GM12878 (cell line): Measurements from ENCODE around the gene PALLD. TPM values are rescaled to one million over a fixed set of nuclear protein-coding genes. Genes with fewer than 3 reads are reported as not detected.
A peak's percentile ranks its signal among the peaks of the same experiment; 100 is the strongest.

Experiments used
- BRCA1 ChIP-seq: IDR thresholded peaks from 2 replicates; pipeline ENCODE4 v1.6.1; 2011; ENCODE audit warnings: low read depth, low read length, improper control_type of control experiment
- CEBPB ChIP-seq, 2 experiments: fragments of 150-350 bp in 1 of 2; IDR thresholded peaks; 2 replicates each; pipeline ENCODE4 v1.6.1; 2012 to 2014; ENCODE audit warnings: low read depth in 2 of 2, low read length in 2 of 2, borderline replicate concordance in 1 of 2, inconsistent platforms in 1 of 2
- CHD1 ChIP-seq: IDR thresholded peaks from 2 replicates; pipeline ENCODE4 v1.6.1; 2012; ENCODE audit warnings: low read depth, low read length, improper control_type of control experiment
- EZH2 ChIP-seq: IDR thresholded peaks from 2 replicates; pipeline ENCODE4 v1.6.1; 2012; ENCODE audit warnings: low read depth, mild to moderate bottlenecking, control low read depth, inconsistent platforms, low read length, borderline replicate concordance; ENCODE audit not compliant: control insufficient read depth
- HCFC1 ChIP-seq: fragments of 150-350 bp; IDR thresholded peaks from 2 replicates; pipeline ENCODE4 v1.6.1; 2014; ENCODE audit warnings: low read length
- IKZF1 ChIP-seq: fragments of 450-650 bp; conservative IDR thresholded peaks from 2 replicates; pipeline ENCODE4 v1.6.1; 2017; ENCODE audit warnings: antibody characterized with exemption, mild to moderate bottlenecking
- JUND ChIP-seq: IDR thresholded peaks from 2 replicates; pipeline ENCODE4 v1.6.1; 2012; ENCODE audit warnings: low read depth, mild to moderate bottlenecking, low read length, improper control_type of control experiment, moderate library complexity
- NFYA ChIP-seq: IDR thresholded peaks from 2 replicates; pipeline ENCODE4 v1.6.1; 2011; ENCODE audit warnings: low read depth, mild to moderate bottlenecking, low read length, improper control_type of control experiment, borderline replicate concordance
- NR2F1 ChIP-seq: fragments of 450-650 bp; conservative IDR thresholded peaks from 2 replicates; pipeline ENCODE4 v1.6.1; 2017; ENCODE audit warnings: mild to moderate bottlenecking
- POLR2A ChIP-seq: IDR thresholded peaks from 2 replicates; pipeline ENCODE4 v1.6.1; 2011; ENCODE audit warnings: low read depth, mild to moderate bottlenecking, low read length
- POLR2AphosphoS2 ChIP-seq: IDR thresholded peaks from 2 replicates; pipeline ENCODE4 v1.6.1; 2011; ENCODE audit warnings: low read depth, mild to moderate bottlenecking, low read length, improper control_type of control experiment, moderate library complexity
- RAD21 ChIP-seq: IDR thresholded peaks from 2 replicates; pipeline ENCODE4 v1.6.1; 2011; ENCODE audit warnings: mild to moderate bottlenecking, low read depth, low read length, moderate library complexity; ENCODE audit not compliant: insufficient read depth
- SIN3A ChIP-seq: IDR thresholded peaks from 2 replicates; pipeline ENCODE4 v1.6.1; 2012; ENCODE audit warnings: low read depth, low read length, improper control_type of control experiment
- STAT3 ChIP-seq: IDR thresholded peaks from 2 replicates; pipeline ENCODE4 v1.6.1; 2011; ENCODE audit warnings: low read depth, low read length, improper control_type of control experiment
- YBX1 ChIP-seq: fragments of 450-650 bp; IDR thresholded peaks from 2 replicates; pipeline ENCODE4 v1.6.1; 2016; ENCODE audit warnings: antibody characterized with exemption
- ZNF217 ChIP-seq: fragments of 450-650 bp; IDR thresholded peaks from 2 replicates; pipeline ENCODE4 v1.6.1; 2017; ENCODE audit warnings: antibody characterized with exemption, mild to moderate bottlenecking
- ZSCAN29 ChIP-seq: fragments of 450-650 bp; IDR thresholded peaks from 2 replicates; pipeline ENCODE4 v1.6.1; 2017; ENCODE audit warnings: mild to moderate bottlenecking, moderate library complexity
- polyA plus RNA-seq, 11 experiments: library from polyadenylated mRNA; depleted of rRNA in 4 of 11; unstranded in 6 of 11; stranded (reverse) in 5 of 11; fragments of >200 nt; fragmentation: Nextera tagmentation in 4 of 11; fragmentation: Illumina TruSeq in 1 of 11; extraction: Ambion mirVana in 4 of 11; extraction: Trizol in 1 of 11; gene quantifications; 1 replicate in 1 of 11; 2 replicates in 10 of 11; pipeline versions ENCODE4 v1.2.1 to v1.2.3, GENCODE V29; 2011 to 2016; ENCODE audit warnings: inconsistent platforms in 2 of 11, missing spikeins in 2 of 11, low read depth in 1 of 11
- total RNA-seq, 4 experiments: library from RNA; depleted of rRNA in 3 of 4; stranded (reverse); fragments of >200 nt in 3 of 4; fragmentation: Illumina TruSeq in 1 of 4; extraction: Trizol in 1 of 4; gene quantifications; 2 replicates each; pipeline versions ENCODE4 v1.2.1 to v1.2.3, GENCODE V29; 2013 to 2021
- TF ChIP-seq, protein P1 (sequence below): fragments of 450-650 bp; IDR thresholded peaks from 2 replicates; pipeline ENCODE4 v1.6.1; 2017; ENCODE audit warnings: mild to moderate bottlenecking, moderate library complexity
- TF ChIP-seq, protein P2 (sequence below): IDR thresholded peaks from 2 replicates; pipeline ENCODE4 v1.6.1; 2011; ENCODE audit warnings: mild to moderate bottlenecking, low read depth, low read length, moderate library complexity; ENCODE audit not compliant: insufficient replicate concordance
- TF ChIP-seq, protein P3 (sequence below): fragments of 450-650 bp; IDR thresholded peaks from 2 replicates; pipeline ENCODE4 v1.6.1; 2014; ENCODE audit warnings: mild to moderate bottlenecking
- TF ChIP-seq, protein P4 (sequence below): fragments of 450-650 bp; IDR thresholded peaks from 2 replicates; pipeline ENCODE4 v1.6.1; 2018; ENCODE audit warnings: mild to moderate bottlenecking, low read depth, moderate library complexity; ENCODE audit not compliant: partially characterized antibody

Gene PALLD
- total and polyA plus RNA-seq, 10 of the 15 experiments (the other 5 are each of a cell fraction or from before 2014, with no cell fraction given): 1.0 to 7.7 (median 1.7) TPM

- TF ChIP-seq NFYA (no peak), ZSCAN29 (no peak), IKZF1 (peak; percentile 58; the same call in 1 of the 2 replicates), HCFC1 (no peak), POLR2A (no peak), EZH2 (no peak), JUND (no peak), SIN3A (0 out of 2 replicates have a peak, but pooled peaks have one; percentile 26), ZNF217 (no peak), STAT3 (no peak), POLR2AphosphoS2 (no peak), BRCA1 (no peak), CHD1 (no peak), CEBPB (IDR thresholded peaks at IDR 0.05; ENCODE audit: borderline replicate concordance in 1 of 2, low read depth in 2 of 2, low read length in 2 of 2) (no peak), YBX1 (no peak), NR2F1 (peak; percentile 58; the same call in 1 of the 2 replicates), RAD21 (no peak)
- TF ChIP-seq, protein P1, sequence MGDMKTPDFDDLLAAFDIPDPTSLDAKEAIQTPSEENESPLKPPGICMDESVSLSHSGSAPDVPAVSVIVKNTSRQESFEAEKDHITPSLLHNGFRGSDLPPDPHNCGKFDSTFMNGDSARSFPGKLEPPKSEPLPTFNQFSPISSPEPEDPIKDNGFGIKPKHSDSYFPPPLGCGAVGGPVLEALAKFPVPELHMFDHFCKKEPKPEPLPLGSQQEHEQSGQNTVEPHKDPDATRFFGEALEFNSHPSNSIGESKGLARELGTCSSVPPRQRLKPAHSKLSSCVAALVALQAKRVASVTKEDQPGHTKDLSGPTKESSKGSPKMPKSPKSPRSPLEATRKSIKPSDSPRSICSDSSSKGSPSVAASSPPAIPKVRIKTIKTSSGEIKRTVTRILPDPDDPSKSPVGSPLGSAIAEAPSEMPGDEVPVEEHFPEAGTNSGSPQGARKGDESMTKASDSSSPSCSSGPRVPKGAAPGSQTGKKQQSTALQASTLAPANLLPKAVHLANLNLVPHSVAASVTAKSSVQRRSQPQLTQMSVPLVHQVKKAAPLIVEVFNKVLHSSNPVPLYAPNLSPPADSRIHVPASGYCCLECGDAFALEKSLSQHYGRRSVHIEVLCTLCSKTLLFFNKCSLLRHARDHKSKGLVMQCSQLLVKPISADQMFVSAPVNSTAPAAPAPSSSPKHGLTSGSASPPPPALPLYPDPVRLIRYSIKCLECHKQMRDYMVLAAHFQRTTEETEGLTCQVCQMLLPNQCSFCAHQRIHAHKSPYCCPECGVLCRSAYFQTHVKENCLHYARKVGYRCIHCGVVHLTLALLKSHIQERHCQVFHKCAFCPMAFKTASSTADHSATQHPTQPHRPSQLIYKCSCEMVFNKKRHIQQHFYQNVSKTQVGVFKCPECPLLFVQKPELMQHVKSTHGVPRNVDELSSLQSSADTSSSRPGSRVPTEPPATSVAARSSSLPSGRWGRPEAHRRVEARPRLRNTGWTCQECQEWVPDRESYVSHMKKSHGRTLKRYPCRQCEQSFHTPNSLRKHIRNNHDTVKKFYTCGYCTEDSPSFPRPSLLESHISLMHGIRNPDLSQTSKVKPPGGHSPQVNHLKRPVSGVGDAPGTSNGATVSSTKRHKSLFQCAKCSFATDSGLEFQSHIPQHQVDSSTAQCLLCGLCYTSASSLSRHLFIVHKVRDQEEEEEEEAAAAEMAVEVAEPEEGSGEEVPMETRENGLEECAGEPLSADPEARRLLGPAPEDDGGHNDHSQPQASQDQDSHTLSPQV: no peak
- TF ChIP-seq, protein P2, sequence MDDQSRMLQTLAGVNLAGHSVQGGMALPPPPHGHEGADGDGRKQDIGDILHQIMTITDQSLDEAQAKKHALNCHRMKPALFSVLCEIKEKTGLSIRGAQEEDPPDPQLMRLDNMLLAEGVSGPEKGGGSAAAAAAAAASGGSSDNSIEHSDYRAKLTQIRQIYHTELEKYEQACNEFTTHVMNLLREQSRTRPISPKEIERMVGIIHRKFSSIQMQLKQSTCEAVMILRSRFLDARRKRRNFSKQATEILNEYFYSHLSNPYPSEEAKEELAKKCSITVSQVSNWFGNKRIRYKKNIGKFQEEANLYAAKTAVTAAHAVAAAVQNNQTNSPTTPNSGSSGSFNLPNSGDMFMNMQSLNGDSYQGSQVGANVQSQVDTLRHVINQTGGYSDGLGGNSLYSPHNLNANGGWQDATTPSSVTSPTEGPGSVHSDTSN: no peak
- TF ChIP-seq, protein P3, sequence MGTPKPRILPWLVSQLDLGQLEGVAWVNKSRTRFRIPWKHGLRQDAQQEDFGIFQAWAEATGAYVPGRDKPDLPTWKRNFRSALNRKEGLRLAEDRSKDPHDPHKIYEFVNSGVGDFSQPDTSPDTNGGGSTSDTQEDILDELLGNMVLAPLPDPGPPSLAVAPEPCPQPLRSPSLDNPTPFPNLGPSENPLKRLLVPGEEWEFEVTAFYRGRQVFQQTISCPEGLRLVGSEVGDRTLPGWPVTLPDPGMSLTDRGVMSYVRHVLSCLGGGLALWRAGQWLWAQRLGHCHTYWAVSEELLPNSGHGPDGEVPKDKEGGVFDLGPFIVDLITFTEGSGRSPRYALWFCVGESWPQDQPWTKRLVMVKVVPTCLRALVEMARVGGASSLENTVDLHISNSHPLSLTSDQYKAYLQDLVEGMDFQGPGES: no peak
- TF ChIP-seq, protein P4, sequence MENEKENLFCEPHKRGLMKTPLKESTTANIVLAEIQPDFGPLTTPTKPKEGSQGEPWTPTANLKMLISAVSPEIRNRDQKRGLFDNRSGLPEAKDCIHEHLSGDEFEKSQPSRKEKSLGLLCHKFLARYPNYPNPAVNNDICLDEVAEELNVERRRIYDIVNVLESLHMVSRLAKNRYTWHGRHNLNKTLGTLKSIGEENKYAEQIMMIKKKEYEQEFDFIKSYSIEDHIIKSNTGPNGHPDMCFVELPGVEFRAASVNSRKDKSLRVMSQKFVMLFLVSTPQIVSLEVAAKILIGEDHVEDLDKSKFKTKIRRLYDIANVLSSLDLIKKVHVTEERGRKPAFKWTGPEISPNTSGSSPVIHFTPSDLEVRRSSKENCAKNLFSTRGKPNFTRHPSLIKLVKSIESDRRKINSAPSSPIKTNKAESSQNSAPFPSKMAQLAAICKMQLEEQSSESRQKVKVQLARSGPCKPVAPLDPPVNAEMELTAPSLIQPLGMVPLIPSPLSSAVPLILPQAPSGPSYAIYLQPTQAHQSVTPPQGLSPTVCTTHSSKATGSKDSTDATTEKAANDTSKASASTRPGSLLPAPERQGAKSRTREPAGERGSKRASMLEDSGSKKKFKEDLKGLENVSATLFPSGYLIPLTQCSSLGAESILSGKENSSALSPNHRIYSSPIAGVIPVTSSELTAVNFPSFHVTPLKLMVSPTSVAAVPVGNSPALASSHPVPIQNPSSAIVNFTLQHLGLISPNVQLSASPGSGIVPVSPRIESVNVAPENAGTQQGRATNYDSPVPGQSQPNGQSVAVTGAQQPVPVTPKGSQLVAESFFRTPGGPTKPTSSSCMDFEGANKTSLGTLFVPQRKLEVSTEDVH: no peak
Measured at GRCh38 chr4:168831919-168832762, 335.3 kb downstream of the PALLD start (continued).
